ENCODE data around the gene POC5. TPM values are rescaled to one million over a fixed set of nuclear protein-coding genes. Genes with fewer than 3 reads are reported as not detected.
"Not testable (repeated sequence)": the region's sequence is repeated elsewhere in the genome, so short reads cannot be mapped to it uniquely, and the experiment has no call there.

POC5 gene
- total RNA-seq, 1 donor from 2014 or later, result 4.2 TPM

- not testable (repeated sequence) for H3K4me1 ChIP-seq (ENCODE audit: control insufficient read depth in 3 of 3, insufficient read depth in 3 of 3, low read length in 3 of 3); H3K9ac ChIP-seq (ENCODE audit: low read depth in 1 of 3, low read length in 3 of 3); H3K27me3 ChIP-seq (ENCODE audit: control insufficient read depth in 3 of 3, insufficient read depth in 3 of 3, low read length in 3 of 3); H3K27ac ChIP-seq (ENCODE audit: low read depth, low read length); H3K9me3 ChIP-seq (ENCODE audit: control insufficient read depth in 3 of 3, low read length in 3 of 3); H3K4me3 ChIP-seq (ENCODE audit: low read length in 3 of 3); H3K36me3 ChIP-seq (ENCODE audit: control insufficient read depth in 3 of 3, insufficient read depth in 3 of 3, low read length in 3 of 3)
These were observed 14.3 kb upstream of the POC5 start for GRCh38 chr5:75731515-75731914.

DNA sequence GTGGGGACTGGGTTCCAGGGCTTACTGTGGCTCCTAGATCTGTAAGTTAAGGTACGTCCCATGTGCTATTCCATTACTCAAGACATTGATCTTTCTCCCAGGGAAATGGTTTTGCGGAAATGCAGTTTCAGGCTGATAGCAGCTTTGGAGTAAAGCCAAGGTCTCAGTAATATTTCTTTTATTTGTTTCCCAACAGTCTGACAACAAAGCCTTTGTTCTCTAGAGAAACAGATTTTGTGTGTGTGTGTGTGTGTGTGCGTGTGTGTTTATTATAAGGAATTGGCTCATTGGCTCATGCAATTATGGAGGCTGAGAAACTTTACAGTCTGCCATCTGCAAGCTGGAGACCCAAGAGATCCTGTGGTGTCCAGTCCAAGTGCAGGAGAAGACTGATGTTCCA, 12.1 kb upstream of the POC5 start:
- Histone ChIP-seq H3K4me3 (ENCODE audit: low read length in 3 of 3) (no peak overlapping the region), H3K9ac (ENCODE audit: low read depth in 1 of 3, low read length in 3 of 3) (no peak overlapping the region), H3K27me3 (ENCODE audit: control insufficient read depth in 3 of 3, insufficient read depth in 3 of 3, low read length in 3 of 3) (no peaks in the 10 kb centered on the region), H3K9me3 (ENCODE audit: control insufficient read depth in 3 of 3, low read length in 3 of 3) (no peaks in the 10 kb centered on the region), H3K27ac (ENCODE audit: low read depth, low read length) (no peak overlapping the region), H3K4me1 (ENCODE audit: control insufficient read depth in 3 of 3, insufficient read depth in 3 of 3, low read length in 3 of 3) (no peaks in the 10 kb centered on the region), H3K36me3 (ENCODE audit: control insufficient read depth in 3 of 3, insufficient read depth in 3 of 3, low read length in 3 of 3) (no peaks in the 10 kb centered on the region)

- no peaks in the 10 kb centered on the region for H3K27me3 ChIP-seq (ENCODE audit: control insufficient read depth in 3 of 3, insufficient read depth in 3 of 3, low read length in 3 of 3)
- H3K27ac ChIP-seq (ENCODE audit: low read depth, low read length), result no peak overlapping the region
- H3K4me1 ChIP-seq (ENCODE audit: control insufficient read depth in 3 of 3, insufficient read depth in 3 of 3, low read length in 3 of 3), result no peaks in the 10 kb centered on the region
- H3K9ac ChIP-seq (ENCODE audit: low read depth in 1 of 3, low read length in 3 of 3), result no peak overlapping the region
- no peak overlapping the region for H3K4me3 ChIP-seq (ENCODE audit: low read length in 3 of 3)
- H3K9me3 ChIP-seq (ENCODE audit: control insufficient read depth in 3 of 3, low read length in 3 of 3), result no peaks in the 10 kb centered on the region
- no peaks in the 10 kb centered on the region for H3K36me3 ChIP-seq (ENCODE audit: control insufficient read depth in 3 of 3, insufficient read depth in 3 of 3, low read length in 3 of 3)
These were observed 10.7 kb upstream of the POC5 start for GRCh38 chr5:75727931-75728330.

DNA sequence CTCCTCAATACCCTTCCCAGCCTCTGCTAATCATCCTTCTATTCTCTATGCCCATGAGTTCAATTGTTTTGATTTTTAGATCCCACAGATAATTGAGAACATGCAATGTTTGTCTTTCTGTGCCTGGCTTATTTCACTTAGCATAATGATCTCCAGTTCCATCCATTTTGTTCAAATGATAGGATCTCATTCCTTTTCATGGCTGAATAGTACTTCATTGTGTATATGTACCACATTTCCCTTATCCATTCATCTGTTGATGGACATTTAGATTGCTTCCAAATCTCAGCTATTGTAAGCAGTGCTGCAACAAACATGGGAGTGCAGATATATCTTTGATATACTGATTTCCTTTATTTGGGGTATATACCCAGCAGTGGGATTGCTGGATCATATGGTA, 9.0 kb upstream of the POC5 start:
- not testable (repeated sequence) for H3K27ac ChIP-seq (ENCODE audit: low read depth, low read length); H3K4me1 ChIP-seq (ENCODE audit: control insufficient read depth in 3 of 3, insufficient read depth in 3 of 3, low read length in 3 of 3); H3K9me3 ChIP-seq (ENCODE audit: control insufficient read depth in 3 of 3, low read length in 3 of 3); H3K27me3 ChIP-seq (ENCODE audit: control insufficient read depth in 3 of 3, insufficient read depth in 3 of 3, low read length in 3 of 3); H3K9ac ChIP-seq (ENCODE audit: low read depth in 1 of 3, low read length in 3 of 3); H3K4me3 ChIP-seq (ENCODE audit: low read length in 3 of 3); H3K36me3 ChIP-seq (ENCODE audit: control insufficient read depth in 3 of 3, insufficient read depth in 3 of 3, low read length in 3 of 3)

DNA sequence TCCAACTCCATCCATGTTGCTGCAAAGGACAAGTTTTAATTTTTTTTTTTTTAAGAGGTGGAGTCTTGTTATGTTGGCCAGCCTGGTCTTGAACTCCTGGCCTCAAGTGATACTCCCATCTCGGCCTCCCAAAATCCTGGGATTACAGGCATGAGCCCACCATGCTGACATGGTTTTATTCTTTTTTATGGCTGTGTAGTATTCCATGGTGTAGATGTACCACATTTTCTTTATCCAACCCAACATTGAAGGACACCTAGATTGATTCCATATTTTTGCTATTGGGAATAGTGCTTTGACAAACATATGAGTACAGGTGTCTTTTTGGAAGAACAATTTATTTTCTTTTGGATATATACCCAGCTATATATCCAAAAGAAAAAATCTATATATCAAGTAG, 6.1 kb upstream of the POC5 start:
- Histone ChIP-seq H3K9me3 (ENCODE audit: control insufficient read depth in 3 of 3, low read length in 3 of 3) (no peaks in the 10 kb centered on the region), H3K4me1 (ENCODE audit: control insufficient read depth in 3 of 3, insufficient read depth in 3 of 3, low read length in 3 of 3) (no peaks in the 10 kb centered on the region), H3K27me3 (ENCODE audit: control insufficient read depth in 3 of 3, insufficient read depth in 3 of 3, low read length in 3 of 3) (no peaks in the 10 kb centered on the region), H3K4me3 (ENCODE audit: low read length in 3 of 3) (no peak overlapping the region), H3K36me3 (ENCODE audit: control insufficient read depth in 3 of 3, insufficient read depth in 3 of 3, low read length in 3 of 3) (no peaks in the 10 kb centered on the region), H3K9ac (ENCODE audit: low read depth in 1 of 3, low read length in 3 of 3) (no peak overlapping the region), H3K27ac (ENCODE audit: low read depth, low read length) (no peak overlapping the region)

- H3K9me3 ChIP-seq (ENCODE audit: control insufficient read depth in 3 of 3, low read length in 3 of 3), result no peaks in the 10 kb centered on the region
- H3K36me3 ChIP-seq (ENCODE audit: control insufficient read depth in 3 of 3, insufficient read depth in 3 of 3, low read length in 3 of 3), result no peaks in the 10 kb centered on the region
- H3K27ac ChIP-seq (ENCODE audit: low read depth, low read length), result no peak overlapping the region
- peaks cover 3% of the 10 kb centered on the region in 3 donors for H3K4me1 ChIP-seq (ENCODE audit: control insufficient read depth in 3 of 3, insufficient read depth in 3 of 3, low read length in 3 of 3)
- H3K9ac ChIP-seq (ENCODE audit: low read depth in 1 of 3, low read length in 3 of 3), result no peak overlapping the region
- no peak overlapping the region for H3K4me3 ChIP-seq (ENCODE audit: low read length in 3 of 3)
- H3K27me3 ChIP-seq (ENCODE audit: control insufficient read depth in 3 of 3, insufficient read depth in 3 of 3, low read length in 3 of 3), result no peaks in the 10 kb centered on the region
These were observed 4.3 kb upstream of the POC5 start for GRCh38 chr5:75721573-75721972.

DNA sequence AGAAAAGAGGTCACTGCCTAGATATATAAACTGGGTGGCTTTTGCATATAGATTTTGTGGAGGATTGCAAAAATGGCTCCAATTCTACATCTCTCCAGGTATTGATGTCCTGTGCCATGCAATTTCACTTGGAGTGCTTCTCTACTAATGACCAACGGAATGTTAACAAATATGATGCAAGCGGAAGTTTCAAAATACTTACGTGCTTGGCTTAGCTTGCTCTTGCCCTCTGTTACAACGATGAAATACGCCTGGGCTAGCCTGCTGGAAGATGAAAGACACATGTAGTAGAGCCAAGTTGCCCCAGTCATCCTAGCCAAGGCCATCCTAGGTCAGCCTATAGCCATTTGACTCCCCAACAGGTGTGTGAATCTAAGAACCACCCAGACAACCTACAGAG, 3.6 kb upstream of the POC5 start:
- Histone ChIP-seq H3K27ac (ENCODE audit: low read depth, low read length) (no peak overlapping the region), H3K9ac (ENCODE audit: low read depth in 1 of 3, low read length in 3 of 3) (no peak overlapping the region), H3K27me3 (ENCODE audit: control insufficient read depth in 3 of 3, insufficient read depth in 3 of 3, low read length in 3 of 3) (no peaks in the 10 kb centered on the region), H3K4me3 (ENCODE audit: low read length in 3 of 3) (no peak overlapping the region), H3K36me3 (ENCODE audit: control insufficient read depth in 3 of 3, insufficient read depth in 3 of 3, low read length in 3 of 3) (no peaks in the 10 kb centered on the region), H3K9me3 (ENCODE audit: control insufficient read depth in 3 of 3, low read length in 3 of 3) (no peaks in the 10 kb centered on the region), H3K4me1 (ENCODE audit: control insufficient read depth in 3 of 3, insufficient read depth in 3 of 3, low read length in 3 of 3) (peaks cover 4 to 9% (median 5%) of the 10 kb centered on the region in 3 donors)

DNA sequence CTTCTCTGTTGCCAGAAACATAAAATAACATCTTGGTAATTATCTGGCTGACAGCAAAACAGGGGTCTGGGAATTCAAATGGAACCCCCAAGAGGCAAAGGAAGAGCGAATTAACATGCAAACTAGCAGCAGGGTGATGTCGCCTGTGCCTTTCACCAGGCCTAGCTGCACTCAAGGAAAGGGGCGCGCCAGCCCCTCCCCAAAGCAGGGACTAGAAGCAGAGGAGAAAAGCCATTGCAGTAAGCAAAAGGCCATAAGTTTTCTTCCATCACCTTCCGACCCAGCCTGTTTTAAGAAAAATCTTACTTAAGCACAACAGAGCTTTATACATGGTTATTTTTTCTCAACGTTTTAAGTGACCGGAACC, 539 bp downstream of the POC5 start:
- Histone ChIP-seq H3K4me3 (ENCODE audit: low read length in 3 of 3) (peak overlapping the region; percentile 93 to 99 (median 98)), H3K9ac (ENCODE audit: low read depth in 1 of 3, low read length in 3 of 3) (peak overlapping the region; percentile 75 to 93 (median 84)), H3K4me1 (ENCODE audit: control insufficient read depth in 3 of 3, insufficient read depth in 3 of 3, low read length in 3 of 3) (peaks cover 4 to 13% (median 5%) of the 10 kb centered on the region in 3 donors), H3K27me3 (ENCODE audit: control insufficient read depth in 3 of 3, insufficient read depth in 3 of 3, low read length in 3 of 3) (no peaks in the 10 kb centered on the region), H3K27ac (ENCODE audit: low read depth, low read length) (peak overlapping the region; percentile 72), H3K36me3 (ENCODE audit: control insufficient read depth in 3 of 3, insufficient read depth in 3 of 3, low read length in 3 of 3) (peaks cover 0 to 4% (median 2%) of the 10 kb centered on the region in 3 donors), H3K9me3 (ENCODE audit: control insufficient read depth in 3 of 3, low read length in 3 of 3) (no peaks in the 10 kb centered on the region)

GRCh38 chr5:75712091-75712490, 5.1 kb downstream of the POC5 start:
- no peaks in the 10 kb centered on the region for H3K9me3 ChIP-seq (ENCODE audit: control insufficient read depth in 3 of 3, low read length in 3 of 3)
- no peak overlapping the region for H3K27ac ChIP-seq (ENCODE audit: low read depth, low read length)
- no peaks in the 10 kb centered on the region for H3K27me3 ChIP-seq (ENCODE audit: control insufficient read depth in 3 of 3, insufficient read depth in 3 of 3, low read length in 3 of 3)
- H3K9ac ChIP-seq (ENCODE audit: low read depth in 1 of 3, low read length in 3 of 3), result no peak overlapping the region
- peaks cover 0 to 9% (median 2%) of the 10 kb centered on the region in 3 donors for H3K36me3 ChIP-seq (ENCODE audit: control insufficient read depth in 3 of 3, insufficient read depth in 3 of 3, low read length in 3 of 3)
- H3K4me3 ChIP-seq (ENCODE audit: low read length in 3 of 3), result no peak overlapping the region
- peaks cover 4 to 13% (median 5%) of the 10 kb centered on the region in 3 donors for H3K4me1 ChIP-seq (ENCODE audit: control insufficient read depth in 3 of 3, insufficient read depth in 3 of 3, low read length in 3 of 3)

- Histone ChIP-seq H3K4me1 (ENCODE audit: control insufficient read depth in 3 of 3, insufficient read depth in 3 of 3, low read length in 3 of 3) (peaks cover 0 to 6% (median 0%) of the 10 kb centered on the region in 3 donors), H3K27me3 (ENCODE audit: control insufficient read depth in 3 of 3, insufficient read depth in 3 of 3, low read length in 3 of 3) (no peaks in the 10 kb centered on the region), H3K9ac (ENCODE audit: low read depth in 1 of 3, low read length in 3 of 3) (no peak overlapping the region), H3K9me3 (ENCODE audit: control insufficient read depth in 3 of 3, low read length in 3 of 3) (no peaks in the 10 kb centered on the region), H3K27ac (ENCODE audit: low read depth, low read length) (no peak overlapping the region), H3K36me3 (ENCODE audit: control insufficient read depth in 3 of 3, insufficient read depth in 3 of 3, low read length in 3 of 3) (peaks cover 0 to 9% (median 2%) of the 10 kb centered on the region in 3 donors), H3K4me3 (ENCODE audit: low read length in 3 of 3) (no peak overlapping the region)
These were observed 6.1 kb downstream of the POC5 start for GRCh38 chr5:75711151-75711550.

- no peak overlapping the region for H3K9ac ChIP-seq (ENCODE audit: low read depth in 1 of 3, low read length in 3 of 3)
- no peak overlapping the region for H3K27ac ChIP-seq (ENCODE audit: low read depth, low read length)
- H3K4me3 ChIP-seq (ENCODE audit: low read length in 3 of 3), result no peak overlapping the region
- peaks cover 0 to under 1% (median 0%) of the 10 kb centered on the region in 3 donors for H3K4me1 ChIP-seq (ENCODE audit: control insufficient read depth in 3 of 3, insufficient read depth in 3 of 3, low read length in 3 of 3)
- no peaks in the 10 kb centered on the region for H3K9me3 ChIP-seq (ENCODE audit: control insufficient read depth in 3 of 3, low read length in 3 of 3)
- no peaks in the 10 kb centered on the region for H3K27me3 ChIP-seq (ENCODE audit: control insufficient read depth in 3 of 3, insufficient read depth in 3 of 3, low read length in 3 of 3)
- H3K36me3 ChIP-seq (ENCODE audit: control insufficient read depth in 3 of 3, insufficient read depth in 3 of 3, low read length in 3 of 3), result peaks cover 0 to 9% (median 2%) of the 10 kb centered on the region in 3 donors
These were observed 6.6 kb downstream of the POC5 start for GRCh38 chr5:75710637-75711036.
